Smooth muscle cell (in vitro differentiated cells): ENCODE data around the gene HMOX1. TPM values are rescaled to one million over a fixed set of nuclear protein-coding genes. Genes with fewer than 3 reads are reported as not detected.

Experiments
- DNase-seq: peaks from one replicate; lab custom pipeline; 2025; ENCODE audit not compliant: unreplicated experiment; lab: John Stamatoyannopoulos, UW
- H2AFZ ChIP-seq: fragments of 200-600 bp; sonication (generic); 2 replicates; pipeline ENCODE4 v1.6.0; 2016; ENCODE audit warnings: antibody characterized with exemption, low read depth, mild to moderate bottlenecking
- H3F3A ChIP-seq: fragments of 200-600 bp; sonication (generic); 2 replicates; pipeline ENCODE4 v1.6.0; 2017; ENCODE audit warnings: antibody characterized with exemption, low read depth
- H3K27ac ChIP-seq: fragments of 200-600 bp; sonication (generic); 2 replicates; pipeline ENCODE4 v1.5.1; 2016; ENCODE audit warnings: low read depth, mild to moderate bottlenecking
- H3K27me3 ChIP-seq: fragments of 200-600 bp; sonication (generic); 2 replicates; pipeline ENCODE4 v1.6.1; 2016; ENCODE audit warnings: low read depth, mild to moderate bottlenecking
- H3K36me3 ChIP-seq: fragments of 200-600 bp; sonication (generic); 2 replicates; pipeline ENCODE4 v1.5.1; 2016; ENCODE audit warnings: low read depth
- H3K4me1 ChIP-seq: fragments of 200-600 bp; sonication (generic); 2 replicates; pipeline ENCODE4 v1.5.1; 2016; ENCODE audit warnings: low read depth
- H3K4me2 ChIP-seq: fragments of 200-600 bp; sonication (generic); 2 replicates; pipeline ENCODE4 v1.6.0; 2016; ENCODE audit warnings: mild to moderate bottlenecking
- H3K4me3 ChIP-seq: fragments of 200-600 bp; sonication (generic); 2 replicates; pipeline ENCODE4 v1.5.1; 2016; ENCODE audit warnings: mild to moderate bottlenecking
- H3K79me2 ChIP-seq: fragments of 200-600 bp; sonication (generic); 2 replicates; pipeline ENCODE4 v1.6.0; 2016; ENCODE audit warnings: low read depth, mild to moderate bottlenecking
- H3K9ac ChIP-seq: fragments of 200-600 bp; sonication (generic); 2 replicates; pipeline ENCODE4 v1.6.0; 2016; ENCODE audit warnings: low read depth
- H3K9me3 ChIP-seq: fragments of 200-600 bp; sonication (generic); replicated peaks from 2 replicates; pipeline ENCODE4 v1.5.1; 2016; ENCODE audit warnings: low read depth
- H4K20me1 ChIP-seq: fragments of 200-600 bp; sonication (generic); 2 replicates; pipeline ENCODE4 v1.6.0; 2016; ENCODE audit warnings: low read depth
- CTCF ChIP-seq: fragments of 200-600 bp; sonication (generic); IDR thresholded peaks from 2 replicates; pipeline ENCODE4 v1.5.1; 2017; ENCODE audit warnings: borderline replicate concordance, mild to moderate bottlenecking, antibody characterized with exemption; ENCODE audit not compliant: insufficient read depth, poor library complexity, severe bottlenecking
- WGBS: methylation state at CpG from one replicate; pipeline ENCODE4 v1.1.7; 2016; ENCODE audit warnings: low lambda C conversion rate; 5-methylcytosine and 5-hydroxymethylcytosine counted together
- polyA plus RNA-seq: library from polyadenylated mRNA; unstranded; fragments of >200 nt; fragmentation: Nextera tagmentation; extraction: Ambion mirVana; gene quantifications from 2 replicates; pipeline ENCODE4 v1.2.1, GENCODE V29; 2016
- total RNA-seq: library from RNA; depleted of rRNA; stranded (reverse); fragments of >200 nt; gene quantifications from 2 replicates; pipeline ENCODE4 v1.2.3, GENCODE V29; 2014

Gene HMOX1
- total and polyA plus RNA-seq, 2 experiments from 2014 or later, result 7.7 to 13.7 TPM

GRCh38 chr22:35377735-35378134 is 3.2 kb upstream of the HMOX1 start:
- TF ChIP-seq CTCF, result no peak
- no peak overlapping the region for H3K4me3 ChIP-seq
- WGBS, result 63% methylated on average over 3 of the region's 3 CpGs
- no peak for DNase-seq
- H4K20me1 ChIP-seq, result no peaks in the 10 kb centered on the region
- H2AFZ ChIP-seq, result no peak overlapping the region
- H3K9ac ChIP-seq, result no peak overlapping the region
- H3K27ac ChIP-seq, result peak overlapping the region; percentile 52
- no peaks in the 10 kb centered on the region for H3K27me3 ChIP-seq
- no peaks in the 10 kb centered on the region for H3K79me2 ChIP-seq
- no peaks in the 10 kb centered on the region for H3K9me3 ChIP-seq
- H3K4me1 ChIP-seq, result peaks cover 18% of the 10 kb centered on the region
- H3K4me2 ChIP-seq, result no peak overlapping the region
- H3F3A ChIP-seq, result peaks cover 10% of the 10 kb centered on the region
- no peaks in the 10 kb centered on the region for H3K36me3 ChIP-seq

- H3F3A ChIP-seq, result peaks cover 10% of the 10 kb centered on the region
- no peak overlapping the region for H3K4me2 ChIP-seq
- H3K27ac ChIP-seq, result no peak overlapping the region
- no peaks in the 10 kb centered on the region for H3K79me2 ChIP-seq
- peaks cover 18% of the 10 kb centered on the region for H3K4me1 ChIP-seq
- DNase-seq, result no peak
- no peak overlapping the region for H3K4me3 ChIP-seq
- no peak overlapping the region for H3K9ac ChIP-seq
- no peaks in the 10 kb centered on the region for H3K9me3 ChIP-seq
- H3K27me3 ChIP-seq, result no peaks in the 10 kb centered on the region
- TF ChIP-seq CTCF, result no peak
- WGBS, result 57% methylated on average over 3 of the region's 3 CpGs
- H4K20me1 ChIP-seq, result no peaks in the 10 kb centered on the region
- no peak overlapping the region for H2AFZ ChIP-seq
- no peaks in the 10 kb centered on the region for H3K36me3 ChIP-seq
Observed at GRCh38 chr22:35378621-35379020, 2.3 kb upstream of the HMOX1 start.

- Histone ChIP-seq H3K79me2 (no peaks in the 10 kb centered on the region), H3K9me3 (no peaks in the 10 kb centered on the region), H3K4me1 (peaks cover 18% of the 10 kb centered on the region), H3K27me3 (no peaks in the 10 kb centered on the region), H3K9ac (no peak overlapping the region), H3K27ac (no peak overlapping the region), H3F3A (peaks cover 10% of the 10 kb centered on the region), H3K4me3 (no peak overlapping the region), H3K36me3 (no peaks in the 10 kb centered on the region), H4K20me1 (no peaks in the 10 kb centered on the region), H3K4me2 (no peak overlapping the region), H2AFZ (no peak overlapping the region)
- WGBS, result 65% methylated on average over 10 of the region's 10 CpGs
- no peak for DNase-seq
- TF ChIP-seq CTCF, result no peak
Observed at GRCh38 chr22:35379146-35379993, 1.5 kb upstream of the HMOX1 start.

- H2AFZ ChIP-seq, result no peak overlapping the region
- H3F3A ChIP-seq, result peaks cover 10% of the 10 kb centered on the region
- no peaks in the 10 kb centered on the region for H3K36me3 ChIP-seq
- H3K9ac ChIP-seq, result no peak overlapping the region
- H3K4me3 ChIP-seq, result no peak overlapping the region
- no peaks in the 10 kb centered on the region for H3K27me3 ChIP-seq
- H3K27ac ChIP-seq, result no peak overlapping the region
- WGBS, result 88% methylated on average over 6 of the region's 6 CpGs
- no peaks in the 10 kb centered on the region for H3K9me3 ChIP-seq
- TF ChIP-seq CTCF, result no peak
- no peak overlapping the region for H3K4me2 ChIP-seq
- H4K20me1 ChIP-seq, result no peaks in the 10 kb centered on the region
- no peak for DNase-seq
- H3K4me1 ChIP-seq, result peaks cover 18% of the 10 kb centered on the region
- H3K79me2 ChIP-seq, result no peaks in the 10 kb centered on the region
Observed at GRCh38 chr22:35380013-35380412, 883 bp upstream of the HMOX1 start.
